Calu3 (cell line): ENCODE data around the gene CEP43. TPM values are rescaled to one million over a fixed set of nuclear protein-coding genes. Genes with fewer than 3 reads are reported as not detected.

Experiments
- BruUV-seq: library from RNA; stranded (reverse); fragments of 400-500 nt; replicated peaks from 2 replicates; lab custom pipeline; 2021; lab: Mats Ljungman, UMichigan
- CTCF ChIA-PET: fragments of 300-600 bp; sonication (Branson Sonifier 250); formaldehyde crosslinking; loops from one replicate; lab custom pipeline; 2022; ENCODE audit warnings: antibody characterized with exemption; lab: Charles Lee
- DNase-seq: peaks from one replicate; pipeline ENCODE4 v3.0.0; 2022
- H3K27ac Mint-ChIP-seq: one replicate; pipeline ENCODE4 v1.8.0; 2022; ENCODE audit warnings: mixed read lengths; ENCODE audit not compliant: unreplicated experiment
- H3K27me3 Mint-ChIP-seq: one replicate; pipeline ENCODE4 v1.8.0; 2022; ENCODE audit warnings: mixed read lengths; ENCODE audit not compliant: unreplicated experiment
- H3K36me3 Mint-ChIP-seq: one replicate; pipeline ENCODE4 v1.8.0; 2022; ENCODE audit warnings: mild to moderate bottlenecking, moderate library complexity, mixed read lengths; ENCODE audit not compliant: insufficient read depth, unreplicated experiment
- H3K4me1 Mint-ChIP-seq: one replicate; pipeline ENCODE4 v1.8.0; 2022; ENCODE audit warnings: mild to moderate bottlenecking, low read depth, mixed read lengths; ENCODE audit not compliant: unreplicated experiment
- H3K4me3 Mint-ChIP-seq: one replicate; pipeline ENCODE4 v1.8.0; 2022; ENCODE audit warnings: mild to moderate bottlenecking, low read depth, moderate library complexity, mixed read lengths; ENCODE audit not compliant: unreplicated experiment
- H3K9me3 Mint-ChIP-seq: one replicate; pipeline ENCODE4 v1.8.0; 2022; ENCODE audit warnings: low read depth, mixed read lengths; ENCODE audit not compliant: unreplicated experiment
- CTCF ChIP-seq: fragments of 200-600 bp; IDR thresholded peaks from one replicate; pipeline ENCODE4 v1.8.0; 2022; ENCODE audit warnings: antibody characterized with exemption; ENCODE audit not compliant: unreplicated experiment
- intact Hi-C: fragments of 100-400 bp; cut with micrococcal nuclease; formaldehyde crosslinking; loops from one replicate; pipeline ENCODE4 v1.10.0; 2022; ENCODE audit not compliant: unreplicated experiment
- total RNA-seq: library from RNA; stranded (reverse); gene quantifications from 2 replicates; pipeline ENCODE4 v1.2.3, GENCODE V29; 2022

Gene CEP43
- total RNA-seq, 1 experiment from 2014 or later: 34.9 TPM

- BruUV-seq: no TSS peak
- intact Hi-C loops: no loop called here
- H3K27me3 Mint-ChIP-seq: no peaks in the 10 kb centered on the region
- CTCF ChIA-PET: no interaction called here
- DNase-seq: no peak
- no peak overlapping the region for H3K27ac Mint-ChIP-seq
- H3K4me1 Mint-ChIP-seq: no peaks in the 10 kb centered on the region
- peaks cover 11% of the 10 kb centered on the region for H3K36me3 Mint-ChIP-seq
- TF ChIP-seq CTCF: no peak
- H3K9me3 Mint-ChIP-seq: no peaks in the 10 kb centered on the region
- H3K4me3 Mint-ChIP-seq: no peak overlapping the region
Observed at GRCh38 chr6:167030222-167031072, 31.2 kb downstream of the CEP43 start.

DNA sequence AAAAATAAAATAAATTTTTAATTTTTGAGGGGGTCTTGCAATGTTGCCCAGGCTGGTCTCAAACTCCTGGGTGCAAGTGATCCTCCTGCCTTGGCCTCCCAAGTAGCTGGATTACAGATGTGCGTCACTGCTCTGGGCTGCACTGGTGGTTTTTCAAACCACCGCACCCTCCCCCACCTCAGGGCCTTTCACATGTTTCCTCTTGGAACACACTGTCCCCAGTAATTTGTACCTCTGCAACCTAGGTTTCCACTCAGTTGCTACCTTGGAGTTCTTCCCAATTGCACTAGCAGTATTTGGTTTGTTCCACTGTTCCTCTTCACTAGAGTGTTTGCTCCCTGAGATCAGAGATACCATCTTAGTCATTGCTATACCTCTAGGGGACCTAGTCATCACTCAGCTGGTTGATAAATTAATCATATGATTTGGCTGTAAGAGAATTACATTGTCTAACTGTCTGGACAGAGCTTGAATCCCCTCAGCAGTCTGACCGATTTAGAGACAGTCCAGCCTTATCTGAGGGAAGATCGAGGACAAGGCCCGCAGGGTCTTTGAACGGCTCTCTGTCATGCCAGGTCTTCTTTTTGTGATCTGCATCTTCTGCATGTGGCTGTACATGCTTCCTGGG, 32.0 kb downstream of the CEP43 start:
- Mint-ChIP-seq H3K4me3 (no peak overlapping the region), H3K9me3 (no peaks in the 10 kb centered on the region), H3K4me1 (no peaks in the 10 kb centered on the region), H3K27ac (no peak overlapping the region), H3K27me3 (no peaks in the 10 kb centered on the region), H3K36me3 (peaks cover 11% of the 10 kb centered on the region)
- intact Hi-C loops: no loop called here
- no TSS peak for BruUV-seq
- CTCF ChIA-PET: no interaction called here
- no peak for TF ChIP-seq CTCF
- no peak for DNase-seq

DNA sequence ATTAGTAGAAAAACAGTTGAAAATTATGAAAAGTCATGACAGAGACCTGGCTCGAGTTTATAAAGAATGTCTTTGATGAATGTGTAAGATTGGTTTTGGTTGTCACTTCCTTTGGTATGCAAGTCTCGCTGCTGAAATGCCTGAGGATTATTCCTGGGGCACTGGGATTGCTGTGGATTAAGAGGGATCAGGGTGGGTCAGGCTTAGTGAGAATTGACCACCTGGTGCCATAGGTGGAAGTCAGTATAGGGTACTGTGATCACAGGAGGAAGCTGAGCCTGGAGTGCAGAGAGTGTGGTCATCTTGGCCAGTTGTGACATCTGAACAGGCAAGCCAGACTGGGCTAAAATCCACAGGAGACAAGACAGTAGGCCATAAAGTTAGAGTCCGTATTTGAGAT, 34.9 kb downstream of the CEP43 start:
- peaks cover 7% of the 10 kb centered on the region for H3K36me3 Mint-ChIP-seq
- no peak for TF ChIP-seq CTCF
- no peak overlapping the region for H3K27ac Mint-ChIP-seq
- intact Hi-C loops: no loop called here
- CTCF ChIA-PET: interaction anchor here (1.2 kb wide), 1 partner anchor 11 kb away, joined by 3 read pairs; no protein-coding TSS in a partner anchor
- BruUV-seq: no TSS peak
- no peaks in the 10 kb centered on the region for H3K9me3 Mint-ChIP-seq
- no peak overlapping the region for H3K4me3 Mint-ChIP-seq
- no peaks in the 10 kb centered on the region for H3K4me1 Mint-ChIP-seq
- no peak for DNase-seq
- no peaks in the 10 kb centered on the region for H3K27me3 Mint-ChIP-seq

DNA sequence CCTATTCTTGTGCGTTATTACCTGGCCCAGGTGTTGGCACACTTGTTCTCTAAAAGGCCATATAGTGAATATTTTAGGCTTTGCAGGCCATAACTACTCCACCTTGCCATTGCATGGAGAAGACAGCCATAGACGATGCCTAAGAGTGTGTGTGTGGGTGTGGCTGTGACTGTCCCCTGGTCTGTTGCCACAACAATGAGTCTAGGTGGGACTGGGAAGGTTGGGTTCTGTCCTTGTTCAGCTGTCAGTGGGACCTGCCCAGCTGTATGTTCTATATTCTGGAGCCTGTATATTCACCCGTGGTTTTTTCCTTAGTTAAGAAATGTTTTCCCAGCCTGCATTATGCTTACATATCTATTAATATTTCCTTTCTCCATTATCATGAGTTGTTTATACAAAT, 38.6 kb downstream of the CEP43 start:
- no peak for DNase-seq
- no TSS peak for BruUV-seq
- Mint-ChIP-seq H3K4me3 (no peak overlapping the region), H3K4me1 (no peaks in the 10 kb centered on the region), H3K9me3 (no peaks in the 10 kb centered on the region), H3K27ac (no peak overlapping the region), H3K36me3 (peaks cover 5% of the 10 kb centered on the region), H3K27me3 (no peaks in the 10 kb centered on the region)
- TF ChIP-seq CTCF: no peak
- intact Hi-C loops: no loop called here
- CTCF ChIA-PET: interaction anchor here (0.7 kb wide), 1 partner anchor 979 kb away, joined by 5 read pairs; no protein-coding TSS in a partner anchor
